SK-N-SH treated with all-trans-retinoic acid at 6 μM for 48 hours (cell line): ENCODE measurements around the gene DYNAP.

Source experiments
- ARNTL ChIP-seq: fragments of 450-650 bp; formaldehyde crosslinking; IDR thresholded peaks from 2 replicates; pipeline ENCODE4 v1.5.0; 2020; ENCODE audit warnings: low read depth, mild to moderate bottlenecking, moderate library complexity, borderline replicate concordance
- ESRRG ChIP-seq: fragments of 250-450 bp; sonication (Bioruptor Pico); IDR thresholded peaks from 2 replicates; pipeline ENCODE4 v1.6.1; 2021; ENCODE audit warnings: mild to moderate bottlenecking
- OSR1 ChIP-seq: fragments of 250-450 bp; sonication (Bioruptor Pico); IDR thresholded peaks from 2 replicates; pipeline ENCODE4 v1.8.0; 2022; ENCODE audit warnings: moderate library complexity, mild to moderate bottlenecking, inconsistent platforms
- PATZ1 ChIP-seq: fragments of 250-450 bp; sonication (Bioruptor Pico); IDR thresholded peaks from 2 replicates; pipeline ENCODE4 v1.8.0; 2020; ENCODE audit warnings: mild to moderate bottlenecking, moderate library complexity, borderline replicate concordance
- RARB ChIP-seq: fragments of 250-450 bp; sonication (Bioruptor Pico); IDR thresholded peaks from 2 replicates; pipeline ENCODE4 v1.8.0; 2021; ENCODE audit warnings: mild to moderate bottlenecking, moderate library complexity
- SNAI2 ChIP-seq: fragments of 250-450 bp; sonication (Bioruptor Pico); IDR thresholded peaks from 2 replicates; pipeline ENCODE4 v1.5.0; 2020; ENCODE audit warnings: mild to moderate bottlenecking, moderate library complexity
- TOX ChIP-seq: fragments of 250-450 bp; sonication (Bioruptor Pico); IDR thresholded peaks from 2 replicates; pipeline ENCODE4 v1.8.0; 2021; ENCODE audit warnings: mild to moderate bottlenecking, moderate library complexity, borderline replicate concordance
- ZFP3 ChIP-seq: fragments of 250-450 bp; sonication (Bioruptor Pico); IDR thresholded peaks from 2 replicates; pipeline ENCODE4 v1.5.0; 2020; ENCODE audit warnings: mild to moderate bottlenecking, moderate library complexity
- ZNF565 ChIP-seq: fragments of 450-650 bp; formaldehyde crosslinking; conservative IDR thresholded peaks from 2 replicates; pipeline ENCODE4 v1.5.0; 2020; ENCODE audit warnings: low read depth, mild to moderate bottlenecking, moderate library complexity
- ZNF8 ChIP-seq: fragments of 450-650 bp; formaldehyde crosslinking; IDR thresholded peaks from 2 replicates; pipeline ENCODE4 v1.5.0; 2020; ENCODE audit warnings: mild to moderate bottlenecking, moderate library complexity

GRCh38 chr18:54580202-54580729, 10.8 kb upstream of the DYNAP start:
- TF ChIP-seq SNAI2 (CRISPR knock-in tag) (no peak), ARNTL (CRISPR knock-in tag) (no peak), ESRRG (CRISPR knock-in tag) (no peak), ZFP3 (no peak), OSR1 (CRISPR knock-in tag) (no peak), RARB (CRISPR knock-in tag) (no peak), PATZ1 (CRISPR knock-in tag) (no peak), ZNF565 (CRISPR knock-in tag) (no peak), ZNF8 (CRISPR knock-in tag) (no peak), TOX (CRISPR knock-in tag) (no peak)
